22Rv1 (cell line): ENCODE data around the gene RNF152.

Experiments used
- H3K27ac ChIP-seq: fragments of 450-650 bp; 2 replicates; pipeline ENCODE4 v1.5.1; 2017
- ZFX ChIP-seq: fragments of 450-650 bp; IDR thresholded peaks from 2 replicates; pipeline ENCODE4 v1.6.1; 2017; ENCODE audit warnings: antibody characterized with exemption, borderline replicate concordance
- TF ChIP-seq, protein P1 (sequence below): fragments of 450-650 bp; IDR thresholded peaks from 2 replicates; pipeline ENCODE4 v1.5.1; 2017; ENCODE audit warnings: mild to moderate bottlenecking

The RNF152 gene

DNA sequence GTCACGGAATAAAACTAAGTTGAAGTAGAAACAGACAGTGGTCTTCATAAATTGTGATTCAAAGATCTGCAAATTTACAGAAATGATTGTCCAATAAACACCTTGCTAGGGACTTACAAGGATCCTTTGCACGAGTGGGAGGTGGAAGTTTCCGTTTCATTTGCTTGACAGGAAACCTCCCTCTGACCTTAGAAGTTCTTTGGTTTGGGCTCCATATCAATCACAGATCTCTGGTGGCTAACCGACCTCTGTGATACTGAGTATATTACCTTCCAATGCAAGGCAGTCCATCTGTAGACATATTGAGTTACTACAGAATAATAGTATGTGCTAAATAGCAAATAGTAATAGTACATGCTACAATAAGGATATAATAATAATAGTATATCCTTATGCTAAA is 33.7 kb upstream of the RNF152 start:
- TF ChIP-seq, protein P1, sequence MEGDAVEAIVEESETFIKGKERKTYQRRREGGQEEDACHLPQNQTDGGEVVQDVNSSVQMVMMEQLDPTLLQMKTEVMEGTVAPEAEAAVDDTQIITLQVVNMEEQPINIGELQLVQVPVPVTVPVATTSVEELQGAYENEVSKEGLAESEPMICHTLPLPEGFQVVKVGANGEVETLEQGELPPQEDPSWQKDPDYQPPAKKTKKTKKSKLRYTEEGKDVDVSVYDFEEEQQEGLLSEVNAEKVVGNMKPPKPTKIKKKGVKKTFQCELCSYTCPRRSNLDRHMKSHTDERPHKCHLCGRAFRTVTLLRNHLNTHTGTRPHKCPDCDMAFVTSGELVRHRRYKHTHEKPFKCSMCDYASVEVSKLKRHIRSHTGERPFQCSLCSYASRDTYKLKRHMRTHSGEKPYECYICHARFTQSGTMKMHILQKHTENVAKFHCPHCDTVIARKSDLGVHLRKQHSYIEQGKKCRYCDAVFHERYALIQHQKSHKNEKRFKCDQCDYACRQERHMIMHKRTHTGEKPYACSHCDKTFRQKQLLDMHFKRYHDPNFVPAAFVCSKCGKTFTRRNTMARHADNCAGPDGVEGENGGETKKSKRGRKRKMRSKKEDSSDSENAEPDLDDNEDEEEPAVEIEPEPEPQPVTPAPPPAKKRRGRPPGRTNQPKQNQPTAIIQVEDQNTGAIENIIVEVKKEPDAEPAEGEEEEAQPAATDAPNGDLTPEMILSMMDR, result no peak
- TF ChIP-seq ZFX, result no peak
- H3K27ac ChIP-seq, result no peak overlapping the region

DNA sequence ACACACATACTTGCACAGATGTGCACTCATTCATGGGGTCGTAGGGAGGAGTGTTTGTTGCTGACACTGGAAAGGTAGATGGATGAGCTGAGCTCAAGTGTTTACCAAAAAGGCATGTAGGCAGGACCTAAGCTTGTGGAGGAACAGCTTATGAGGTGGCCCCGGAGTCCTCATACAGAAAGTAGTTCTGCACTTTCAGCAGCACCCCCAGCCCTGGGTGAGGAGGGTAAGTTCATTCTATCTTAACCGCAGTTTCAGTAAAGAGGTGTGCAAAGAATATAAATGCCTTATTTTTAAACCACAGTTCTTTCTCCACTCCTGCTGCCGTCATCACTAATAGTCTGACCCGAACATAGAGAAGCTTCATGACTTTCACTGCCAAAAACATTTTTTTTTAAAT is 31.7 kb upstream of the RNF152 start:
- no peak overlapping the region for H3K27ac ChIP-seq
- no peak for TF ChIP-seq ZFX

DNA sequence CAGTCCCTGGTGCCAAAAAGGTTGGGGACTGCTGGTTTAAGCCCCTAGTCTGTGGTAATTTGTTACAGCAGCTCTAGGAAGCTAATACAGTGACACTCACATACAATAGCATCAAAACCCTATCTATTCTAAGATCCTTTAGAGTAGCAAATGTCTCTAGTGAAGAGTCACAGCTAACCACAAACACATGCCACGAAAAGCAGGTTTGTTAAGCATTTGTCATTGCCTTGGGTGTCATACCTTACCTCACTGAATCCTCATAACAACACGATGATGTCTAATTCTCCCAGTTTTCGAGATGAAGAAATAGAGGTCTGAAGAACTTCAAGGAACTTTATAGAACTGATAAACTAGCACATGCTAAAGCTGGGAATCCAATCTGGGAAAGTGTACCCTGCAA is 29.6 kb upstream of the RNF152 start:
- TF ChIP-seq, protein P1, result no peak
- TF ChIP-seq ZFX, result no peak
- H3K27ac ChIP-seq, result no peak overlapping the region

DNA sequence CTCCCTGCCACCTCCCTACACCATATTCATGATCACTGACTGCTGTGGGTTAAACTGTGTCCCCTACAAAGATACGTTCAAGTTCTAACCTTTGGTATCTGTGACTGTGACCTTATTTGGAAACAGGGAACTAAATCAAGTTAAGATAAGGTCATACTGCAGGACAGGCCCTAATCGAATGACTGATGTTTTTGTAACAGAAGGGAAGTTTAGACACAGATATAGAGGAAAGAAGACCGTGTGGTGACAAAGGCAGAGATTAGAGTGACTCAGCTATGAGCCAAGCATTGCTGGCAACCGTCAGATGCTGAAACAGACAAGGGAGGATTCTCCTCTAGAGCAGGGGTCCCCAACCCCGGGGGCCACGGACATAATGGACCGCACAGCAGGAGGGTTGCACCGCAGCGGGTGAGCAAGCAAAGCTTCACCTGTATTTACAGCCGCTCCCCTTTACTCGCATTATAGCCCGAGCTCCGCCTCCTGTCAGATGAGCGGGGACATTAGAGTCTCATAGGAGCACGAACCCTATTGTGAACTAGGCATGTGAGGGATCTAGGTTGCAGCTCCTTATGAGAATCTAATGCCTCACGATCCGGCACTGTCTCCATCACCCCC is 28.9 kb upstream of the RNF152 start:
- no peak overlapping the region for H3K27ac ChIP-seq
- TF ChIP-seq, protein P1, result no peak
- TF ChIP-seq ZFX, result no peak

DNA sequence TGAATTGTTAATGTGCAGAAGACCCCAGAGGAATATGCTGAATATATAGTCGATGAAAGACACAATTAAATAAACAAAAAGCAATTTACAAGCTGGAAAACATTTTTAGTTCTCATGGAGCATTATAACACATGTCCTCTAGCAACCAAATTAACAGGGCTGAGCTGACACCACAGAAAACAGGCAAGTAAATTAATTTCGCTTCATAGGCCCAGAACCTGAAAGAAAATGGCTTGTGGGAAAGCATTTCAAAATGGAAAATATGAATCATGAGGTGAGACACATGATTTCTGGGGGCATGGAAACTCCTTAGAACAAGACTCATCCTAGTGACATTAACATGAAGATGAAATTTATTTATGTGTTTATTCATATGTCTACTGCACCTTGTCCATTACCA is 25.0 kb upstream of the RNF152 start:
- no peak overlapping the region for H3K27ac ChIP-seq
- no peak for TF ChIP-seq ZFX
- TF ChIP-seq, protein P1, result no peak

DNA sequence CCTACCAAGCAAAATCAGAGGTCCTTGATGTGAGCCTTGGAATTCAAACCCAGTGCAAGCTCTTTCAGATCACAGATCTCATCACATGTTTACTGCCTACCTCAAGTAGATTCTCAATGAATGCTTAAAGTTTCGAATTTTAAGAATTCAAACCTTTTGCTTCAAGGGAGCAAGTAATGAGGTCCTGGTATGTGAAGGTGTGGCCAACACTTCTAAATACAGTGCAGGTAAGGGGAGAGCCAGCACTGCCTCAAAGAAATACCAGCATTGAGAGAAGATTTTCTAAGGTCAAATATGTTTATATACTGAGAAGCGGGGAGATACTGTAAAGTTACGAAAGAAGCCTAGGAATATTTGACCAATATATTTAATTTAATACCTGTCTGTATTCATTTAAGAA is 19.7 kb upstream of the RNF152 start:
- no peak overlapping the region for H3K27ac ChIP-seq

DNA sequence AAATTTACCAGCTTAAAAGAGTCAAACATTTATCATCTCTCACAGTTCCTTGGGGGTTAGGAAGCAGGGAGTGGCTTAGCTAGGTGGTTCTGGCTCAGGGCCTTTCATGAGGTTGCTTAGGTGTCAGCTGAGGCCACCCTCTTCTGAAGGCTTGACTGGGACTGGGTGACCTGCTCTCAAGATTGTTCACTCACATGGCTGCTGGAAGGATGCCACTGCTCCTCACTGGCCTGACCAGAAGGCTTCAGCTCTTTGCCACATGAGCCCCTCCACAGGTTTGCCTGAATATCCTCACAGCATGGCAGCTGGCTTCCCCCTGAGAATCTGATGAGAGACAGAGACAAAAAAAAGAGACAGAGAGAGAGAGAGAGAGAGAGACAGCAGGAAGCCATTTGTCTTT is 17.3 kb upstream of the RNF152 start:
- H3K27ac ChIP-seq, result no peak overlapping the region
- TF ChIP-seq ZFX, result no peak
- TF ChIP-seq, protein P1, result no peak

More for the DNA sequence above, 19.7 kb upstream of the RNF152 start:
- TF ChIP-seq ZFX, result no peak
- TF ChIP-seq, protein P1, result no peak

DNA sequence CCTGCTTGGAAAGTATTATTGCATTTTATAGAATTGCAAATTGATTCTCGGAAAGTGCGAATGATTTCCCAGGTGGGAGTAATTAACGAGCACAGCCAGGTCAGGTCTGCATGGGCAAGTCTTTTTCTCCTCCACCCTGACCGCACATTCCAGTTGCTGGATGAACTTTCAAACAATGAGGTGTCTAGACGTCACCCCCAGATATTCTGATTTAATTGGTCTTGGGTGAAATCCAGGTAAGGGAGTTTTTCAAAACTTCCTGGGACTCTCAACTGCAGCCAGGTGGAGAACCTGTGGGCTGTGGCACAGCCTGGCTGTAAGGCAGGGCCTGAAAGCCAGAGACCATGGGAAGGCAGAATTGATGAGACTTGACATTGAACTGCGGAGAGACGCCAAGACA is 15.9 kb upstream of the RNF152 start:
- TF ChIP-seq ZFX, result no peak
- TF ChIP-seq, protein P1, result no peak
- no peak overlapping the region for H3K27ac ChIP-seq
